SHP77 treated with DMSO at 0.1 percent for 48 hours (cell line): ENCODE results near the gene KICS2.
"Not testable (repeated sequence)": the region's sequence is repeated elsewhere in the genome, so short reads cannot be mapped to it uniquely, and the experiment has no call there.

Experiments used
- DNase-seq: peaks from one replicate; lab custom pipeline; 2025; lab: John Stamatoyannopoulos, UW

Gene KICS2

DNA sequence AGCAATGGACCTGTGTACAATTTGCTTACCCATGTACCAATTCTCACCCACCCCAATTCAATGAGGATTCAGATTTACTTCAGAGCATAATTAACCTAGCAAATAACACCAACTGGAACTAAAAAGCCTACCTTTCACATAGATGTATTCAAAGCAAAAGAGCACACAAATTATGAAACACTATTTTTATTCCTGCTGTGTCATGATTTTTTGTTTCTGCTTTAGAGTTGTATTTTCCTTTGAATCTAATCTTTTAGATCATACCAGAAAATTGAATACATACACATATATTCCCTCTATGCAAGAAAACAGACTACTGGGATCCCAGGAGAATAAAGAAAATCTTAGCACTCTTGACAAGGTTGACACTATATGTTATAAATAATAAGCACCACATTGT lies 5.9 kb downstream of the KICS2 start:
- DNase-seq = no peak

DNA sequence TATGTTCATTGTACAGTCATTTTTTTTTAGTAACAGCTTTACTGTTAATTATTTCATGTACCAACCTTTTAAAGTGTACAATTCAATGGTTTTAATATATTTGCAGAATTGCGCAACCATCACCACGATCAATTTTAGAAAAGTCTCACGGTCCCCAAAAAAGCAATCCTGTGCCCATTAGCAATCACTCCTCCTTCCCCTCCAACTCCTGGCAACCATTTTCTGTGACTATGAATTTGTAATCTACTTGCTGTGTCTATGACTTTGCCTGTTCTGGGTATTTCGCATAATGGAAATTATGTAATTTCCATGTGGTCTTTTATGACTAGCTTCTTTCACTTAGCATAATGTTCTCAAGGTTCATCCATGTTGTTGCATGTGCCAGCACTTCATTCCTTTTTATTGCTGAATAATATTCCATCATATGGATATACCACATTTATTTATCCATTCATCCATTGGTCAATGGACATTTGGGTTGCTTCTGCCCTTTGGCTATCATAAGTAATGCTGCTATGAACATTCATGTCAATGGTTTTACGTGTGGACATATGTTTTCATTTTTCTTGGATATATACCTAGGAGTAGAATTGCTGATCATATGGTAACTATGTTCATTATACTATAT lies 9.9 kb downstream of the KICS2 start:
- DNase-seq = no peak

DNA sequence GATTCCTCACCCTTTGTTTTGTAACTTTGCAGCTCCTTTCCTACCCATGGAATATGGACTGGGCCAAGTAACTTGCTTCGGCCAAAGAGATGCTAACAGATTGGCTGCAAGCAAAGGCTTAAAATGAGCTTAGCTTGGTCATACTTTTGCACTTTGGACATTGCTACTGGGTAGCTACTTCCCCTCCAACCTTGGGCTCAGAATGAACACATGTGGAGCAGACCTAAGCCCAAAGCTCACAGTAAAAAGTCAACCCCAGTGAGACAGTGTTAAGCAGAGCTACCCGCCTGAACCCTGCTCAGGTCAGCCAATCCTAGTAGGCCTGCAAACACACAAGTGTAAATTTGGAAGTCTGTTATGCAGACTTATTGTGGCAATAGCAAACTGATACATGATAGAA lies 14.6 kb downstream of the KICS2 start:
- DNase-seq = no peak

DNA sequence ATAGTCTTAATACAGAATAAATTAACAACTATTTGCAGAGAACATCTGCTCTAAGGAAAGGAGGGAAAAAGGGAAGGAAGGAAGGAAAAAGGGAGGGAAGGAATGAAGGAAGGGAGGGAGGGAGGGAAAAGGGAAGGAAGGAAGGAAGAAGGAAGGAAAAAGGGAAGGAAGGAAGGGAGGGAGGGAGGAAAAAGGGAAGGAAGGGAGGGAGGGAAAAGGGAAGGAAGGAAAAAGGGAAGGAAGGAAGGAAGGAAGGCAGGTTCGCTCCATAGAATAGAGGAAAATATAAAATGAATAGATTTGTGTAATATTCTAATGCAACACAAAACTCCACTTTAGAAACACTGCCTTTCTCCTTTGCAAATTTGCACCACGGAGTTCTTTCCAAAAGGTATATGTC lies 16.6 kb downstream of the KICS2 start:
- no peak for DNase-seq

DNA sequence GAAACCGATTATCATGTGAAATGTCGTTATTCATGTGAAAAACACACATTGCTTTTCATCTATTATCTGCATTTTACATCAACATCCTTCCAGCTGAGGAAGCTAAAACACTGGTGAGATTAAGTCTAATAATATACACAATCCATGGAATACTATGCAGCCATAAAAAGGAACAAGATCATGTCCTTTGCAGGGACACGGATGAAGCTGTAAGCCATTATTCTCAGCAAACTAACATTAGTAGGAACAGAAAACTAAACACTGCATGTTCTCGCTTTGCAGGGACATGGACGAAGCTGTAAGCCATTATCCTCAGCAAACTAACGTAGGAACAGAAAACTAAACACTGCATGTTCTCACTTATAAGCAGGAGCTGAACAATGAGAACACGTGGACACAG lies 18.3 kb downstream of the KICS2 start:
- no peak for DNase-seq

DNA sequence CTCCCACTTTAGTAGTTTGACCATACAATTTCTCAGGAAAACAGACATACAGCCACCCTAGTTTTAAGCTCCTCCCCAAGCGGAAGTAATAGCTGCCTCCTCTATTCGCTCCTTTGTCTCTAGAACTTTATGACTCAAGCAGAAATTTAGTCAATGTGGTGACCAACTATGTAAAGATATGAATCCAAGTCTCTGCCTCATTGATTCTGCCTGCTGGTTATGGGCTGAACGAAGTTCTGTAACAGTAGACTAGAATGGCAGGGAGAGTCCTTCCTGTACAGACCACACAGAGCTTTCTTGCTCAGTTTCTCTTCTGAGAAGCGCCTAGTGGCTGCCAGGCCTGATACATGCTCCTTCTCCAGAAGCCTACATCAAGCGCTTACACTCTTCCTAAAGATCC lies 19.1 kb downstream of the KICS2 start:
- no peak for DNase-seq

DNA sequence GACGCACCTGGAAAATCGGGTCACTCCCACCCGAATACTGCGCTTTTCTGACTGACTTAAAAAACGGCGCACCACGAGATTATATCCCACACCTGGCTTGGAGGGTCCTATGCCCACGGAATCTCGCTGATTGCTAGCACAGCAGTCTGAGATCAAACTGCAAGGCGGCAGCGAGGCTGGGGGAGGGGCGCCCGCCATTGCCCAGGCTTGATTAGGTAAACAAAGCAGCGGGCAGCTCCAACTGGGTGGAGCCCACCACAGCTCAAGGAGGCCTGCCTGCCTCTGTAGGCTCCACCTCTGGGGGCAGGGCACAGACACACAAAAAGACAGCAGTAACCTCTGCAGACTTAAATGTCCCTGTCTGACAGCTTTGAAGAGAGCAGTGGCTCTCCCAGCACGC lies 26.3 kb downstream of the KICS2 start:
- not testable (repeated sequence) for DNase-seq

DNA sequence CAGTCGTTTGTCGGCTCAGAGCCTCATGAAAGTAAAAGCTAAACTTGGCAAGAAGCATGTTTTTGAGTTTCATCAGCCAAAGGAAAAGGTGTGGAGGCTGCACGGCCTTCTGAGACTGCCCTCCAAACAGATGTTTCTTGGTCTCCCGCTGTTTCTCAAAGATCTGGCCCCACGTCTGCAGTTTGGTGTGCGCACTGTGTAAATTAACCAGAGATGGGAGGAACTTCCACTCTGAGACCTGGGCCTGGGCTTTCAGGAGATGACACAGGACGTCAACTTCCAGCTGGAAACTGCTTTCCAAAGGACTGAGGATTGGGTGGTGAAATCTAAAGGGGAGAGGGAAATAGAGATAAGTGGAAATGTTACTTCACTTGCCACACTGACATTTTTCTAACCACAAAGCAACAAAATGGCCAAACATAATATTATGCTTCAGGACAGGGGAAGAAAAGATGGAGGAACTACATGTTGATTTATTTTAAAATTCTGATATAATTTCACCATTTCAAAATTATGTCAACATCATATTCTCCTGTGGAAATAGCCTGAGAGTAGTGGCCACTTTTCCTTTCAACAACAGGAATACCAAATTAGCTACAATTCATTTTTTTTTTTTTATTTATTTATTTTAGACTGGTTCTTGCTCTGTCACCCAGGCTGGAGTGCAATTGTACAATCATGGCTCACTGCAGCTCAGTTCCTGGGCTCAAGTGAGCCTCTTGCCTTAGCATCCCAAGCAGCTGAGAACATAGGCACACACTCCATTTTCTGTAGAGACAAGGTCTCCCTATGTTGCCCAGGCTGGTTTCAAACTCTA lies 27.6 kb downstream of the KICS2 start:
- no peak for DNase-seq

DNA sequence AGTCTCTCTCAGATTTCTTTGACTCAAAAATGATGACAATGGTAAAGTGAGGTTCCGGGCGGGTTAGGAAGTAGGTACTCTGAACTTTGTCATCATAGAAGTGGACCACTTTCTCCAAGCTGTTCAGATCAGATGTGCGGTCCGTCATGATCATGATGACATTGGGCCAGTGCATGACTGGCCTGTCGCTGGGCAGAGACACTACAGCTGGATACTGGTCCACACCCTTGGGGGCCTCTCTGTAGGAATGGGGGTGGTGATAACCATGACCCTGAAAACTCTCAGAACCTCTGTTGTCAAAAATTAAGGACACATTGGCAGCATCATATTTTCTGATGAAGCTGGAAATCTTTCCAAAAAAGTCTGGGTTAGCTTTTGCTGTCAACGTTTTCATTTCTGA lies 28.2 kb downstream of the KICS2 start:
- no peak for DNase-seq

DNA sequence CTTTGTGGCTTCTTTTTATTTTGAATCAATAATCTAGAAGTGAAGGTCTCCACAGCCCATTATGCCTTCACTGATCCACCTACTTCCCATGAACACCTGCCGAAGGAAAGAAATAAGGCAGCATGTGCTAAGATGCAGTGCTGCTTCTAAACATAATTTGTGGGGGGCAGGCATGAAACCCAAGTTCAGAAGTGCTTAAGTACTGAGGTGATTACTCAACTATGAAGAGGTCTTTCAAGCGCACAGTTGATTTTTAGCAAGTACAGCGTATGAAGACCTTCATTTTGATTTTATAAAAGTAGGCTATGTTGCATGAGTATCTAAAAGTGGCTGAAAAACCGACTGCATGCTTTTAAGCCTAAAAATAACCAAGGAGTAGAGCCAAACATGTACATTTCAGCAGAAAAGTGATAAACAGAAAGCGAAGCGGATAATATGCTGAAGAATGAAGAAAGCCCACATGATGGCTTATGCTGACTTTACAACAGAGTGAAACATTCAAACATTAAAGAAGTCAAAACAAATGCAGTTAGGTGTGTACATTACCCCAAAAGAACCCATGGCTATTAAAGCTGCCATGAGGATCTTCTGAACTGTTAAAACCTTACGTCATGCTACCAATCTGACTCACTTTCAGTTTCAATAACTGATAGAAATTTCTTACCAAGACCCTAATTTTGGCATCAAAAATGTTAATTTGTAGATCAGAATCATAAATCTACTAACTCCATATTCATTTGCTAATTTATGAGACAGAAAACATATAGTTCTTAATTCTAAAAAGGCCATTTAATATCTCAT lies 29.3 kb downstream of the KICS2 start:
- no peak for DNase-seq

DNA sequence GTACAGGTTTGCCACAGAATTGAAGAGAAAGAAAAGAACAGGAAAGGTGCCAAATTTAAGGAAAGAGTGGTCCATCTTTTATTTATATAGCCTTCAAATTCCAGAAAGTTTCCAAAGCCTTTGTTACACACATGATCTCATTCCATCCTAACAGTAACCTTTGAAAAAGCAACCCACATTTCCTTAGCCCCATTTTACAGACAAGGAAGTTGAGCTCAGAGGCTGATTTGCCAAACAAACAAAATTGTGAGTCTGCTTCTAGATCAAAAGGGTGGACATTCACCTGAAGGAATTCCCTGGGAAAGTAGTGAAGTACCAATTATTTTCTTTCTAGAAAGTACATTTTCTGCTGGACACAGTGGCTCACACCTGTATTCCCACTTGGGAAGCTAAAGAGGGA lies 32.0 kb downstream of the KICS2 start:
- no peak for DNase-seq

DNA sequence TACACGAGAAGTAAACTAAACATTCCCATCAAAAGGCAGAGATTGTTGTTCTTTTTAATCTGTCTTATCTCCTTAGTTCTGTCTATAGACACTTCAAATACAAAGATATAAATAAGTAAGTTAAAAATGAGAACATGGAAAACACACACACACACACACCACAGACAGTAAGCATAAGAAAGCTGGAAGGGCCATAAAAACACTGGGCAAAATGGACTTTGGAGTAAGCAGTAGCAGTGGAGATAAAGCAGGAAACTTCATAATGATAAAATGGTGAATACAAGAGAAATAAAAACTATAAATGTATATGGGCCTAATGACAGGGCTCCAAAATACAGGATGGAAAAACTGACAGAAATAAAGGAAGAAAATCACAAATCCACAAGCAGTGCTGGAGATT lies 32.6 kb downstream of the KICS2 start:
- DNase-seq = no peak

DNA sequence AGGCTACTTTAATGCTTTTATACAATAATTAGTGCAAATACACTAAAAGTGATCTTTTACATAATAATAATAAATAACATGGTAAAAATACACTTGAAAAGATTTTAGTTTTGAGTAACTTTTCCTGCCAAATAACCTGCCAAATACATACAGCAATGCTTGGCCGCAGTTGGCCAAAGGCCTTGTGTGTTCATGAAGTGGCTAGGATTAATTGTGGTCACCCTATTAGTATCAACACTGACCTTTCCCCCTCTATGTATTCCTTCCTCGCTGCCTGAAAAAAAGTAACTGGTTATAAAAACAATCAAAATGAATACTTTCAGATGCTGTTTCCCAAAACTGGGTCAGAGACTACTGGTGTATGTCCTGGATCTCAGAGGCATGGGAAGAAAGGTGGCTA lies 34.3 kb downstream of the KICS2 start:
- DNase-seq = no peak

DNA sequence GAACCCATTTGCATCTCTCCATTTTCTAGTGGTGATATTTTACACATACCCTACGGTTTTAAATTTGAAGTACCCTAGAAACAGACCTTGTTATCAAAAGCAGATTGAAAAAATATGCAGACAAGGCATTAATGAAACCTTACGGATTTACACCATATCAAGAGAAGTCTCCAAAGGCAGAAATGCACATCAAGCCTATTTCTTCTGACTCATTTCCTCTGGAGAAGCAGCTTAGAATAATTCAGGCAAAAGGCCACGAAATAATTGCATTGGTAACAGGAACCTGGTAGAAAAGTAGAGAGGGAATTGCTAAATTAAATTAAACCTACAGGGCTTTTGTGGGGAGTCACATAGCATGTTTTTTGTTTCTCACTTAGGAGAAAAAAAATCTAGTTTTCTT lies 34.7 kb downstream of the KICS2 start:
- DNase-seq = no peak

DNA sequence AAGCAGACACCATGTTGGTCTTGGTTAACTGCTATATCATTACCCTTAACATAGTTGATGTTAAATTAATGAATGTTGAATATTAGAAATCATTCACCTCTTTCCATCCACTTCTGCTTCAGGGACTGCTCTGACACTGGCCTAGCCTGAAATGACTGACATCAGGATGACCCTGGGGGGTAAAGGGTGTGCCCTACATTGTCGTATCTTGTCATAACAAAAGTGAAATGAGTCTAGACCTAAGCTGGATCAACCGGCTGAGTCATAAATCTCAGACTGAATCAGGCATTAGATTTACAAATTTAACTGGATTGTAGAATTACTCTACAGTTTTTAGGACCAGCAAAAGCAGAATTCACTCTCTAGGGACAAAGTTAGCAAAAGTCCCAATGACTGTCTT lies 35.3 kb downstream of the KICS2 start:
- no peak for DNase-seq

DNA sequence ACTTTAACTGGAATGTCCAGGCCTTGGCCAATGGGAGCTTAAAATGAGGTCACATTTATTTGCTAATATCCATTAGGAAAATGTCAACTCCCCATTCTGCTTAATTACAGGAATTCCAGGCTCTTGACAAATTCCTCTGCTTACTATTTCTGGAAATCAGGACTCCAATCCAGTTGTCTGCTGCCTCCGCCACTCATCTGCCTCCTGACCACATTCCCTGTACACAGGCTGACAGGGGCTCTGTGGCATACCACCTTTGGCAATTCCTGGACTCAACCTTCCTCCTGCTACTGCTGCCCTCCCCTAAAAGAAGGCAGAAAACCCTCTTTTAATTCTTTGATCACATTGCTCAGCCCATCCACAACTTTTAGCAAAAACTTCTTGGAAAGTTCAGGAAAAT lies 37.9 kb downstream of the KICS2 start:
- no peak for DNase-seq

DNA sequence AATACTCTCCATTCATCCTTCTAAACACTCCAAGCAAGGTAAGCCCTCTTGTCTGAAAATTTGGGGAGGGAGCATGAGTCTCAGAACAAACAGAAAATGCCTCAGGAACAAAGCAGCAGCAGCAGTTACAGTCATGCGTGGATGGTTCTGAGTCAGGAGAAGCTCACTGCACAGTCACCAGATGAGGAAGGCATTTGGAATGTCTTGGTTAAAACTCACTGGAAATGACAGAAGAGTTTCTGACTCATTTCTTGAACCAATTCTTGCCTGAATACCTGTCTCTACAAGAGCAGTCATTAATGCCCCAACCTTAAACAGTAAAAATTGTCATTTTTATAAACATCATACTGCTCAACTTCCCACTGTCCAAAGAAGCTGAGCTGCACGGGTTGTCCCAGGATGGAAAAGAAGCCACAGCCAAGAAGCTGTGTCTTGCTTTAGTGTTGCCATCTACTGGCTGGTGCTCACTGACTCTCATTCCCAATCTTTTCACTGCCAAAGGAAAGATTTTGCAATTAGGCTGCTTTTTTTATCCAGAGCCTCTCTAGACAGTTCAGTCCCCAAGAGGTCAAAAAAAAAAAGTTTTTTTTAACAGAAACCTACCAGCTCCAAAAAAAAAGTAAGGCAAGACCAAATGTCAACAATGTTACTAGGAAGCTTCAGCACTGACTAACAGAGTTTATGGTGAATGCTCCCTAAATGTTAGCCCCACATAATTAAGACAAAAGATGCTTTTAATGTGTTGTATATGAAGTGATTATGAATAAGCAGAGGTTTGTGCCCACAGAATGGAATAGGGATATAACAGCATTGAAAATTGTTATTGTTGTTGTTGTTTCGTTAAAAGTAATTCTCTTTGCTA lies 40.4 kb downstream of the KICS2 start:
- DNase-seq = no peak

DNA sequence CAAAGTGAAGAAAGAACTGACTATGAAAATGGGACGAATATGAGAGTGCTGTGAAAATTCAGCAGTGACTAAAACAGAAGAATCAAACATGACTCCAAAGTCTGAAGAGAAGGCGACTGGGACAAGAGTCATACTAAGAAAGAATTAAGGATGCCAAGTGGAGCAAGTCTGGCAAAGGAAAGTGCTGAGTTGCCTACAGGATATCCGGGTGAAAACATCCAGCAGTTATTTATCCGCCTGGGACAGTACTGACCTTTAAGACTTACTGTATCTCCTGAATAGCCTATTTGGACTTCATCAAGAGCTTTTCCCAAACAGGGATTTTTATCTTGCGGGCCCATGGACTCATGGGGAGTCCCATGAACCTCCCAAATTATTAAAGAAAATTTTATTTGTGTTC lies 41.1 kb downstream of the KICS2 start:
- DNase-seq = no peak

DNA sequence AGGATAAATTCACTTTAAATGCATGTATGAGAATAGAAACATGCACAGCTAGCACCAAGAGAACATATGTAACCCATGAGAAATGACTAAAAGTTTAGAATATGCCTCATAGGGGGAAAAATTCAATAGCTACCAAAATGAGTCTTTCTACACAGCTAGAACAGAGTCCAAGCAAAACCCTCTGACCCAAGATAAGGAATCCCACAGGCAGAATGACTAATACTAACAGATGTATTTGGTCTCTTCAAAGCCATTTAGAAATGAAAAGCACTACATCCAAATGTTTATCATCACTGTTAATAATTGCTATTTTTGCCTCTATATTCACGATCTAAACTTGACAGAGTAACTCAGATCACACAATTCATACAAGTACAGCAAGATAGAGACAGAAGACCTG lies 44.0 kb downstream of the KICS2 start:
- no peak for DNase-seq

DNA sequence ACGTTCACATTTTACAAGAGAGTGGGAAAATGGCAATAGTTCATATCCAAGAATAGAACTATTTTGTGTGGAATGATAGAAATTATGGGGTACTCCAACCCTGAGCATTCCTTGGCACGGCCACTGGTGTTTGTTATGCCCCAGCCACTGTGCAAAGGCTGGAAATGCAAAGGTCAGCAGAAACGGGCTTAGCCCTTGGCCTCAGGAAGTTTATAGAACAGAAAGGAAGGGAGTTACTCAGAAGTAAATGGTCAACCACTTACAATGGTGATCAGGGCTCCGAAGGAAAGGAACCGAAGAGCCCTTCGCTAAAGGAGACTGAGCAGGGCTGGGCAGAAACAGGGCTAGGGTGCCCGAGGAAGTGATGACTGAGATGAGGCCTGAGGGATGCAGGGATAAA lies 45.1 kb downstream of the KICS2 start:
- DNase-seq = no peak

DNA sequence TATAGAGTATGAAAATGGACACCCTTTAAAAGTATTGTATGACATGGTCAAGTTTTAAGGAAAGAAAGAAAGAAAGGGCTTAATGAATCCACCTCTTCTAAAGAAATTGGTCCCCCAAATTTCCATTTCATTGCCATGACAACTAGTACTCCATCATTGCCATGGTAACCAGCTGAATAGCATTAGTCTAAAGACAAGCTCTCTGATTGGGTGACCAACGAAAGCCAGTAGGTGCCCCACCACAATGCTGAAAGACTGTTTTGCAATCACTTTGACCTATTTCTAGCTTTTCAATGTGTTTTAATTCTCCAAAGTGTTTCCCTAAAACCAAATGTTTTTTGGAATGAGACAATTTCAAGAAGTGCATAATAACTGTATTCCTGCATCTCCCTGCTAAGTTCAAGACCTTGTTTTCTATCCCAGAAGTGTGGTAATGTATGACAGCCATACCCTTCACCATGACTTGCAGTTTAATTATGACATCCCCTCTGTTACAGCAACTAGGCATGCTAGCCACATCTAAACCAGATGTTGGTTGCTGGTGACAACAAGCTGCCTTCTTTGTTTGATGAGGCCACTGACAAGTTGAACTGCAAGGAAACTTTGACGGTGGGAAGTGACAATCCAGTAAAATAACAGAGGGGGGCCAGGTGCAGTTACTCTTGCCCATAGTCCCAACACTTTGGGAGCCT lies 46.7 kb downstream of the KICS2 start:
- DNase-seq = no peak

DNA sequence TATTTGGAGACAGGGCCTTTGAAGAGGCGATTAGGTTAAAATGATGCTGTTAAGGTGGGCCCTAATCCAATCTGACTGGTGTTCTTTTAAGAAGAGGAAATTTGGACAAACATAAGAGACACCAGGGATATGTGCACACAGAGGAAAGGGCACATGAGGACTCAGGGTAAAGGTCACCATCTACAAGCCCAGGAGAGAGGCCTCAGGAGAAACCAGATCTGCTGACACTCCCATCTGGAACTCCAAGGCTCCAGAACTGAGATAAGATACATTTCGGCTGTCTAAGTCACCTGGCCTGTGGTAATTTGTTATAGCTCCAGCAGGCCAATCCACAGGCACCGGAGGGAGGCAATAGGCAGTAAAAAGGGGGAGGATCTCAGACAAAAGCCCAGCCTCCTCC lies 48.6 kb downstream of the KICS2 start:
- no peak for DNase-seq
